ENCODE results near the gene CMTM4. TPM values are rescaled to one million over a fixed set of nuclear protein-coding genes. Genes with fewer than 3 reads are reported as not detected.

CMTM4 gene
- total and polyA plus RNA-seq, 2 donors (not counting 1 experiment from before 2014, with no cell fraction given) = 0.06 to 0.59 TPM

- Histone ChIP-seq H3K36me3 (replicated peaks in 1 of 2; ENCODE audit: control extremely low read depth in 1 of 2, control insufficient read depth in 1 of 2, extremely low read depth in 1 of 2, insufficient read depth in 2 of 2, low read length in 1 of 2) (no peaks in the 10 kb centered on the region), H3K4me1 (ENCODE audit: control insufficient read depth in 2 of 2, insufficient read depth in 2 of 2, low read length in 2 of 2) (no peaks in the 10 kb centered on the region), H2AFZ (ENCODE audit: insufficient read depth, low read depth, low read length, poor library complexity, severe bottlenecking) (no peak overlapping the region), H3K27ac (ENCODE audit: low read length in 2 of 2) (no peak overlapping the region), H4K20me1 (ENCODE audit: control insufficient read depth, insufficient read depth, low read length, poor library complexity, severe bottlenecking) (no peaks in the 10 kb centered on the region), H3K27me3 (replicated peaks in 1 of 4; ENCODE audit: control extremely low read depth in 1 of 4, control insufficient read depth in 3 of 4, insufficient read depth in 4 of 4, low read length in 3 of 4) (no peaks in the 10 kb centered on the region), H3K4me2 (replicated peaks; ENCODE audit: low read depth, low read length, poor library complexity, severe bottlenecking) (no peak overlapping the region), H3K4me3 (ENCODE audit: control extremely low read depth in 1 of 5, extremely low read depth in 1 of 5, insufficient read depth in 1 of 5, low read depth in 2 of 5, low read length in 4 of 5) (no peak overlapping the region), H3K9me3 (ENCODE audit: control extremely low read depth in 1 of 3, control insufficient read depth in 2 of 3, insufficient read depth in 1 of 3, low read length in 2 of 3) (no peaks in the 10 kb centered on the region), H3K79me2 (ENCODE audit: control insufficient read depth, insufficient read depth, low read length) (no peaks in the 10 kb centered on the region), H3K9ac (ENCODE audit: low read length) (no peak overlapping the region)
- CTCF ChIA-PET = interaction anchor here (0.7 kb wide), 1 partner anchor 23 kb away, joined by 3 read pairs; no protein-coding TSS in a partner anchor
- no peak for TF ChIP-seq CTCF (IDR thresholded peaks at IDR 0.05)
- no peak for TF ChIP-seq EZH2 (IDR thresholded peaks at IDR 0.05; ENCODE audit: borderline replicate concordance, insufficient read depth, low read depth, low read length, poor library complexity, severe bottlenecking)
- H3K4me1 Mint-ChIP-seq = no peaks in the 10 kb centered on the region
- intact Hi-C loops (cut with micrococcal nuclease) = no loop called here
- 78% methylated on average over 2 of the region's 2 CpGs for WGBS (ENCODE audit: insufficient coverage)
- POLR2A ChIA-PET = no interaction called here
- H3K9me3 Mint-ChIP-seq (ENCODE audit: insufficient read depth) = no peaks in the 10 kb centered on the region
- H3K4me3 Mint-ChIP-seq = no peak overlapping the region
- DNase-seq (no peak), ATAC-seq (ENCODE audit: low read depth) (no peak)
- no peak overlapping the region for H3K27ac Mint-ChIP-seq
- H3K27me3 Mint-ChIP-seq = no peaks in the 10 kb centered on the region
Measured at GRCh38 chr16:66673691-66674090, 22.9 kb downstream of the CMTM4 start.

- no peak overlapping the region for H3K27ac Mint-ChIP-seq
- no peaks in the 10 kb centered on the region for H3K9me3 Mint-ChIP-seq (ENCODE audit: insufficient read depth)
- intact Hi-C loops (cut with micrococcal nuclease) = no loop called here
- no peaks in the 10 kb centered on the region for H3K36me3 ChIP-seq (replicated peaks in 1 of 2; ENCODE audit: control extremely low read depth in 1 of 2, control insufficient read depth in 1 of 2, extremely low read depth in 1 of 2, insufficient read depth in 2 of 2, low read length in 1 of 2)
- ChIA-PET POLR2A (no interaction called here), CTCF (interaction anchor here (0.7 to 0.9 kb wide), 2 partner anchors 81 to 138 kb away, joined by 3 to 5 read pairs; no protein-coding TSS in a partner anchor)
- H3K9ac ChIP-seq (ENCODE audit: low read length) = no peak overlapping the region
- no peak overlapping the region for H2AFZ ChIP-seq (ENCODE audit: insufficient read depth, low read depth, low read length, poor library complexity, severe bottlenecking)
- WGBS (ENCODE audit: insufficient coverage) = 96% methylated on average over 5 of the region's 10 CpGs
- H3K27me3 Mint-ChIP-seq = no peaks in the 10 kb centered on the region
- H3K79me2 ChIP-seq (ENCODE audit: control insufficient read depth, insufficient read depth, low read length) = no peaks in the 10 kb centered on the region
- ATAC-seq (ENCODE audit: low read depth) = no peak
- H4K20me1 ChIP-seq (ENCODE audit: control insufficient read depth, insufficient read depth, low read length, poor library complexity, severe bottlenecking) = no peaks in the 10 kb centered on the region
- no peak overlapping the region for H3K4me3 Mint-ChIP-seq
- H3K27me3 ChIP-seq (replicated peaks in 1 of 4; ENCODE audit: control extremely low read depth in 1 of 4, control insufficient read depth in 3 of 4, insufficient read depth in 4 of 4, low read length in 3 of 4) = no peaks in the 10 kb centered on the region
- H3K4me1 ChIP-seq (ENCODE audit: control insufficient read depth in 2 of 2, insufficient read depth in 2 of 2, low read length in 2 of 2) = no peaks in the 10 kb centered on the region
- no peaks in the 10 kb centered on the region for H3K9me3 ChIP-seq (ENCODE audit: control extremely low read depth in 1 of 3, control insufficient read depth in 2 of 3, insufficient read depth in 1 of 3, low read length in 2 of 3)
- no peak for DNase-seq
- H3K4me2 ChIP-seq (replicated peaks; ENCODE audit: low read depth, low read length, poor library complexity, severe bottlenecking) = no peak overlapping the region
- H3K4me1 Mint-ChIP-seq = no peaks in the 10 kb centered on the region
- no peak overlapping the region for H3K4me3 ChIP-seq (ENCODE audit: control extremely low read depth in 1 of 5, extremely low read depth in 1 of 5, insufficient read depth in 1 of 5, low read depth in 2 of 5, low read length in 4 of 5)
- H3K27ac ChIP-seq (ENCODE audit: low read length in 2 of 2) = no peak overlapping the region
- TF ChIP-seq CTCF (IDR thresholded peaks at IDR 0.05) (no peak), EZH2 (IDR thresholded peaks at IDR 0.05; ENCODE audit: borderline replicate concordance, insufficient read depth, low read depth, low read length, poor library complexity, severe bottlenecking) (no peak)
Measured at GRCh38 chr16:66670691-66671388, 25.7 kb downstream of the CMTM4 start.

All from B cell (primary cell).